ENCODE measurements around the gene TXK. TPM values are rescaled to one million over a fixed set of nuclear protein-coding genes. Genes with fewer than 3 reads are reported as not detected.

The TXK gene
- total and polyA plus RNA-seq, 2 experiments from 2014 or later = 0.14 to 0.40 TPM

- Histone ChIP-seq H3F3A (replicated peaks; ENCODE audit: low read depth) (no peaks in the 10 kb centered on the region), H4K20me1 (replicated peaks; ENCODE audit: insufficient read depth) (no peaks in the 10 kb centered on the region), H3K4me1 (ENCODE audit: insufficient read depth) (peaks cover 13% of the 10 kb centered on the region), H3K9me2 (ENCODE audit: insufficient read depth) (no peaks in the 10 kb centered on the region), H3K79me2 (replicated peaks; ENCODE audit: insufficient read depth) (no peaks in the 10 kb centered on the region), H3K4me2 (no peak overlapping the region), H2AFZ (no peak overlapping the region), H3K36me3 (ENCODE audit: insufficient read depth) (no peaks in the 10 kb centered on the region), H3K4me3 (no peak overlapping the region), H3K27me3 (ENCODE audit: insufficient read depth) (no peaks in the 10 kb centered on the region), H3K27ac (ENCODE audit: low read depth) (no peak overlapping the region)
- TF ChIP-seq, protein P1, sequence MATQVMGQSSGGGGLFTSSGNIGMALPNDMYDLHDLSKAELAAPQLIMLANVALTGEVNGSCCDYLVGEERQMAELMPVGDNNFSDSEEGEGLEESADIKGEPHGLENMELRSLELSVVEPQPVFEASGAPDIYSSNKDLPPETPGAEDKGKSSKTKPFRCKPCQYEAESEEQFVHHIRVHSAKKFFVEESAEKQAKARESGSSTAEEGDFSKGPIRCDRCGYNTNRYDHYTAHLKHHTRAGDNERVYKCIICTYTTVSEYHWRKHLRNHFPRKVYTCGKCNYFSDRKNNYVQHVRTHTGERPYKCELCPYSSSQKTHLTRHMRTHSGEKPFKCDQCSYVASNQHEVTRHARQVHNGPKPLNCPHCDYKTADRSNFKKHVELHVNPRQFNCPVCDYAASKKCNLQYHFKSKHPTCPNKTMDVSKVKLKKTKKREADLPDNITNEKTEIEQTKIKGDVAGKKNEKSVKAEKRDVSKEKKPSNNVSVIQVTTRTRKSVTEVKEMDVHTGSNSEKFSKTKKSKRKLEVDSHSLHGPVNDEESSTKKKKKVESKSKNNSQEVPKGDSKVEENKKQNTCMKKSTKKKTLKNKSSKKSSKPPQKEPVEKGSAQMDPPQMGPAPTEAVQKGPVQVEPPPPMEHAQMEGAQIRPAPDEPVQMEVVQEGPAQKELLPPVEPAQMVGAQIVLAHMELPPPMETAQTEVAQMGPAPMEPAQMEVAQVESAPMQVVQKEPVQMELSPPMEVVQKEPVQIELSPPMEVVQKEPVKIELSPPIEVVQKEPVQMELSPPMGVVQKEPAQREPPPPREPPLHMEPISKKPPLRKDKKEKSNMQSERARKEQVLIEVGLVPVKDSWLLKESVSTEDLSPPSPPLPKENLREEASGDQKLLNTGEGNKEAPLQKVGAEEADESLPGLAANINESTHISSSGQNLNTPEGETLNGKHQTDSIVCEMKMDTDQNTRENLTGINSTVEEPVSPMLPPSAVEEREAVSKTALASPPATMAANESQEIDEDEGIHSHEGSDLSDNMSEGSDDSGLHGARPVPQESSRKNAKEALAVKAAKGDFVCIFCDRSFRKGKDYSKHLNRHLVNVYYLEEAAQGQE (IDR thresholded peaks at IDR 0.05; ENCODE audit: unreplicated experiment) = no peak
- TF ChIP-seq, protein P2, sequence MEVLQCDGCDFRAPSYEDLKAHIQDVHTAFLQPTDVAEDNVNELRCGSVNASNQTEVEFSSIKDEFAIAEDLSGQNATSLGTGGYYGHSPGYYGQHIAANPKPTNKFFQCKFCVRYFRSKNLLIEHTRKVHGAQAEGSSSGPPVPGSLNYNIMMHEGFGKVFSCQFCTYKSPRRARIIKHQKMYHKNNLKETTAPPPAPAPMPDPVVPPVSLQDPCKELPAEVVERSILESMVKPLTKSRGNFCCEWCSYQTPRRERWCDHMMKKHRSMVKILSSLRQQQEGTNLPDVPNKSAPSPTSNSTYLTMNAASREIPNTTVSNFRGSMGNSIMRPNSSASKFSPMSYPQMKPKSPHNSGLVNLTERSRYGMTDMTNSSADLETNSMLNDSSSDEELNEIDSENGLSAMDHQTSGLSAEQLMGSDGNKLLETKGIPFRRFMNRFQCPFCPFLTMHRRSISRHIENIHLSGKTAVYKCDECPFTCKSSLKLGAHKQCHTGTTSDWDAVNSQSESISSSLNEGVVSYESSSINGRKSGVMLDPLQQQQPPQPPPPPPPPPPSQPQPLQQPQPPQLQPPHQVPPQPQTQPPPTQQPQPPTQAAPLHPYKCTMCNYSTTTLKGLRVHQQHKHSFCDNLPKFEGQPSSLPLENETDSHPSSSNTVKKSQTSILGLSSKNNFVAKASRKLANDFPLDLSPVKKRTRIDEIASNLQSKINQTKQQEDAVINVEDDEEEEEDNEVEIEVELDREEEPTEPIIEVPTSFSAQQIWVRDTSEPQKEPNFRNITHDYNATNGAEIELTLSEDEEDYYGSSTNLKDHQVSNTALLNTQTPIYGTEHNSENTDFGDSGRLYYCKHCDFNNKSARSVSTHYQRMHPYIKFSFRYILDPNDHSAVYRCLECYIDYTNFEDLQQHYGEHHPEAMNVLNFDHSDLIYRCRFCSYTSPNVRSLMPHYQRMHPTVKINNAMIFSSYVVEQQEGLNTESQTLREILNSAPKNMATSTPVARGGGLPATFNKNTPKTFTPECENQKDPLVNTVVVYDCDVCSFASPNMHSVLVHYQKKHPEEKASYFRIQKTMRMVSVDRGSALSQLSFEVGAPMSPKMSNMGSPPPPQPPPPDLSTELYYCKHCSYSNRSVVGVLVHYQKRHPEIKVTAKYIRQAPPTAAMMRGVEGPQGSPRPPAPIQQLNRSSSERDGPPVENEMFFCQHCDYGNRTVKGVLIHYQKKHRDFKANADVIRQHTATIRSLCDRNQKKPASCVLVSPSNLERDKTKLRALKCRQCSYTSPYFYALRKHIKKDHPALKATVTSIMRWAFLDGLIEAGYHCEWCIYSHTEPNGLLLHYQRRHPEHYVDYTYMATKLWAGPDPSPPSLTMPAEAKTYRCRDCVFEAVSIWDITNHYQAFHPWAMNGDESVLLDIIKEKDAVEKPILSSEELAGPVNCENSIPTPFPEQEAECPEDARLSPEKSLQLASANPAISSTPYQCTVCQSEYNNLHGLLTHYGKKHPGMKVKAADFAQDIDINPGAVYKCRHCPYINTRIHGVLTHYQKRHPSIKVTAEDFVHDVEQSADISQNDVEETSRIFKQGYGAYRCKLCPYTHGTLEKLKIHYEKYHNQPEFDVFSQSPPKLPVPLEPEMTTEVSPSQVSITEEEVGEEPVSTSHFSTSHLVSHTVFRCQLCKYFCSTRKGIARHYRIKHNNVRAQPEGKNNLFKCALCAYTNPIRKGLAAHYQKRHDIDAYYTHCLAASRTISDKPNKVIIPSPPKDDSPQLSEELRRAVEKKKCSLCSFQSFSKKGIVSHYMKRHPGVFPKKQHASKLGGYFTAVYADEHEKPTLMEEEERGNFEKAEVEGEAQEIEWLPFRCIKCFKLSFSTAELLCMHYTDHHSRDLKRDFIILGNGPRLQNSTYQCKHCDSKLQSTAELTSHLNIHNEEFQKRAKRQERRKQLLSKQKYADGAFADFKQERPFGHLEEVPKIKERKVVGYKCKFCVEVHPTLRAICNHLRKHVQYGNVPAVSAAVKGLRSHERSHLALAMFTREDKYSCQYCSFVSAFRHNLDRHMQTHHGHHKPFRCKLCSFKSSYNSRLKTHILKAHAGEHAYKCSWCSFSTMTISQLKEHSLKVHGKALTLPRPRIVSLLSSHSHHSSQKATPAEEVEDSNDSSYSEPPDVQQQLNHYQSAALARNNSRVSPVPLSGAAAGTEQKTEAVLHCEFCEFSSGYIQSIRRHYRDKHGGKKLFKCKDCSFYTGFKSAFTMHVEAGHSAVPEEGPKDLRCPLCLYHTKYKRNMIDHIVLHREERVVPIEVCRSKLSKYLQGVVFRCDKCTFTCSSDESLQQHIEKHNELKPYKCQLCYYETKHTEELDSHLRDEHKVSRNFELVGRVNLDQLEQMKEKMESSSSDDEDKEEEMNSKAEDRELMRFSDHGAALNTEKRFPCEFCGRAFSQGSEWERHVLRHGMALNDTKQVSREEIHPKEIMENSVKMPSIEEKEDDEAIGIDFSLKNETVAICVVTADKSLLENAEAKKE (CRISPR knock-in tag; IDR thresholded peaks at IDR 0.05) = no peak
- Mint-ChIP-seq H3K4me1 (peaks cover 24% of the 10 kb centered on the region), H3K9me3 (no peaks in the 10 kb centered on the region), H3K27ac (no peak overlapping the region), H3K27me3 (ENCODE audit: insufficient read depth, low read depth, poor library complexity) (no peaks in the 10 kb centered on the region), H3K36me3 (ENCODE audit: low read depth) (no peaks in the 10 kb centered on the region), H3K4me3 (no peak overlapping the region)
- DNase-seq (ENCODE audit: low spot score) = no peak
- no peak for ATAC-seq
Measured at GRCh38 chr4:48108309-48109073, 25.6 kb downstream of the TXK start.

Data from GM23338 (cell line).